Measurements from ENCODE around the gene PACSIN1.
A peak's percentile ranks its signal among the peaks of the same experiment; 100 is the strongest.

PACSIN1 gene, protein sequence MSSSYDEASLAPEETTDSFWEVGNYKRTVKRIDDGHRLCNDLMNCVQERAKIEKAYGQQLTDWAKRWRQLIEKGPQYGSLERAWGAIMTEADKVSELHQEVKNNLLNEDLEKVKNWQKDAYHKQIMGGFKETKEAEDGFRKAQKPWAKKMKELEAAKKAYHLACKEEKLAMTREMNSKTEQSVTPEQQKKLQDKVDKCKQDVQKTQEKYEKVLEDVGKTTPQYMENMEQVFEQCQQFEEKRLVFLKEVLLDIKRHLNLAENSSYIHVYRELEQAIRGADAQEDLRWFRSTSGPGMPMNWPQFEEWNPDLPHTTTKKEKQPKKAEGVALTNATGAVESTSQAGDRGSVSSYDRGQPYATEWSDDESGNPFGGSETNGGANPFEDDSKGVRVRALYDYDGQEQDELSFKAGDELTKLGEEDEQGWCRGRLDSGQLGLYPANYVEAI

DNA sequence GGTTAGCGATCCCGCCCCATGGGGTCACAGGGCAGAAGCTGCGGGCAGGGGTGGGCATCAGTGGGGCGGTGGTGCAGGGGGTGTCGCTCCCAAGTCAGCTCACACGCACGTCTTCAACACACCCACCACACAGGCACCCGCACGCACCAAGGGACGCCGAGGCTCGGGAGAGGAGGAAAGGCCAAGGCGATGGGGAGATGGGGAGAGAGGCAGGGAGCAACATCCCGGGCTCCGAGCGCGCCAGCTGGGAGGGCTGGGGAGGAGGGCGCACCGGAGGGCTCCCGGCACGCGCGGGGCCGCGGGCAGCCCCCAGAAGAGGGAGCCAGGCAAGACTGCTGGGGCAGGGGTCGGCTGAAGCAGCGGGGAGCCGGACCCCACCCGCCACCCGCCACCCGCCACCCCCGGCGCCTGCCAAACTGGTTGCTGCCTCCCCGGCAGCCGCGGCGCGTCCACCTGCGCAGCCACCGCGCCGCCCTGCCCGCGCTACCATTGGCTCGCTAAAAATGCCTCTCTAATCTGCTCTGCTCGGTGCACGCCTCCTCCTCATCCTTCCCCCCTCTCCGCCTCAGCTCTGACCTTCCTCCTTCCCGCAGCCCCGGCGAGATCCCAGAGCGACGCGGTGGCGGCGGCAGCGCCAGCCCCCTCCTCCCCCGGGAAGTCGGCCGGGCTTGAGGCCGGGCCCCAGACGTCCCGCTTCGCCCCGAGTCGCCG, at the start of gene PACSIN1:
Gene PACSIN1, plus strand, starts transcription at position 546 of the 711 bp plus-strand sequence. CDS start 60,230 bp downstream, outside the sequence.
- Histone ChIP-seq H3K4me3 (no peak within 1 kb of the TSS), H3K36me3 (ENCODE audit: insufficient read depth, low read length) (no peaks in the 10 kb centered on the region), H3K27ac (no peak within 1 kb of the TSS), H3K9me3 (ENCODE audit: low read depth, low read length) (no peaks in the 10 kb centered on the region), H3K9ac (ENCODE audit: insufficient read length) (no peak within 1 kb of the TSS)
- no peak for DNase-seq (ENCODE audit: low read depth, low spot score)
- TF ChIP-seq FOXP2 (optimal IDR thresholded peaks at IDR 0.05; ENCODE audit: control extremely low read depth, extremely low read length, insufficient read depth), result no peak
- no peak for TF ChIP-seq EZH2 (IDR thresholded peaks at IDR 0.05)
- no peak for TF ChIP-seq POLR2AphosphoS5 (IDR thresholded peaks at IDR 0.05; ENCODE audit: borderline replicate concordance, low read depth, low read length)

DNA sequence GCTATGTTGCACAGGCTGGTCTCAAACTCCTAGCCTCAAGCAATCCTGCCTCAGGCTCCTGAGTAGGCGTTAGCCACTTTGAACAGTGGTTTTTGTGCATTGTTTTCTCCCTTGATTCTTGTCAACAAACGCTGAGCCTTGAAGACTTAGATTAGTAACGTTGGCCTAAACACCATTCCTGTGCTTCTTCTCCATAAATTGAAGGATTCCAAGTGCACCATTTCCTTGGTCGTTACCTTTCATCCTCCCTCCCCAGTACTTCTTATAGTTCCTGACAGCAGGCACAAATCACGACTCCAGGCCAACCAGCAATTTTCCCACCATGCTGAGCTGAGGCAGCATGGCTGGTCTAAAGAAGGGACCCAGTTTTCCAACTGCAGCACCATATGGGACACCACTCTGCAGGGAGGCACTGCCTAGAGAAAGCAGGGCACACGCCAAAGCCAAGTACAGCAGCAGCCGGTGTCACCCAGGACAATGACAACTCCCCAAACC, 49.0 kb upstream of the PACSIN1 start:
- Histone ChIP-seq H3K4me3 (no peak overlapping the region), H3K27ac (peak overlapping the region; percentile 67; the same call in 1 of the 2 replicates), H3K36me3 (ENCODE audit: insufficient read depth, low read length) (peaks cover 65% of the 10 kb centered on the region), H3K9ac (ENCODE audit: insufficient read length) (no peak overlapping the region), H3K9me3 (ENCODE audit: low read depth, low read length) (no peaks in the 10 kb centered on the region)
- no peak for DNase-seq (ENCODE audit: low read depth, low spot score)
- TF ChIP-seq POLR2AphosphoS5 (IDR thresholded peaks at IDR 0.05; ENCODE audit: borderline replicate concordance, low read depth, low read length), result peak; percentile 22; the same call in 1 of the 2 replicates
- no peak for TF ChIP-seq EZH2 (IDR thresholded peaks at IDR 0.05)

DNA sequence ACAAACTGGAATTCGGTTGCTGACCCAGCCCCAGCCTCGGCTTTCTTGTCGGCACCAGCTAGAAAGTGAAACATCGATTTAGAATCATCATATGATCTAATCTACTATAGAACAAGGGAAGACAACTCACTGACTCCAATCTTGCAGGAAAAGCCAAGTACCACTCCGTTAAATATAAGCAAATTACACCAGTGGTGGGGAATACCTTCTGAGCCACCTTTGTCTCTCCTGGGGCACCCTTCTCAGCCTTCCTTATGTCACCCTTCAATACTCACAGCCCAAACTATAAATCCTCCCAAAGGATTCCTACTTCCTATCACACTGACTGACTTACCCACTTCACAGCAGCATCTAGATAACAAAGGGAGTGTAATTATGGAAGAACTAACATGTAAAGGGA, 47.5 kb upstream of the PACSIN1 start:
- no peak for DNase-seq (ENCODE audit: low read depth, low spot score)
- TF ChIP-seq FOXP2 (optimal IDR thresholded peaks at IDR 0.05; ENCODE audit: control extremely low read depth, extremely low read length, insufficient read depth), result no peak
- TF ChIP-seq POLR2AphosphoS5 (IDR thresholded peaks at IDR 0.05; ENCODE audit: borderline replicate concordance, low read depth, low read length), result no peak; the same call in 1 of the 2 replicates
- no peak for TF ChIP-seq EZH2 (IDR thresholded peaks at IDR 0.05)
- H3K27ac ChIP-seq, result peak overlapping the region; percentile 61; the same call in 1 of the 2 replicates
- H3K4me3 ChIP-seq, result no peak overlapping the region
- peaks cover 79% of the 10 kb centered on the region for H3K36me3 ChIP-seq (ENCODE audit: insufficient read depth, low read length)
- no peak overlapping the region for H3K9ac ChIP-seq (ENCODE audit: insufficient read length)
- no peaks in the 10 kb centered on the region for H3K9me3 ChIP-seq (ENCODE audit: low read depth, low read length)

DNA sequence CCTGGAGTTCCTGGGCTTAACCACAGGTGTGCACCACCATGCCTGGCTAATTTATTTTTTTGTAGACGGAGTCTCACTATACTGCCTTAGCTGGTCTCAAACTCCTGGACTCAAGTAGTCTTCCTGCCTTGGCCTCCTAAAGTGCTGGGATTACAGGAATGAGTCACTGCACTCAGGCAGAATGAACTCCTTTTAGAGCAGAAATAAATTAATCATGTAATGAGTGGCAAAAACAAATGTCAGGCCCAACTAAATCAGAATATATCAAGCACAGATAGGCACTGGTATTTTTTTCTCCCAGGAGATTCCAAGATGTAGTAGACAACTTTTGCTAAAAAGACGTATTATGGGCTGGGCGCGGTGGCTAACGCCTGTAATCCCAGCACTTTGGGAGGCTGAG, 42.6 kb upstream of the PACSIN1 start:
- H3K9me3 ChIP-seq (ENCODE audit: low read depth, low read length), result no peaks in the 10 kb centered on the region
- H3K36me3 ChIP-seq (ENCODE audit: insufficient read depth, low read length), result peaks cover 71% of the 10 kb centered on the region
- peak overlapping the region; percentile 96; the same call in 1 of the 2 replicates for H3K4me3 ChIP-seq
- TF ChIP-seq EZH2 (IDR thresholded peaks at IDR 0.05), result no peak
- no peak for TF ChIP-seq FOXP2 (optimal IDR thresholded peaks at IDR 0.05; ENCODE audit: control extremely low read depth, extremely low read length, insufficient read depth)
- TF ChIP-seq POLR2AphosphoS5 (IDR thresholded peaks at IDR 0.05; ENCODE audit: borderline replicate concordance, low read depth, low read length), result no peak; the same call in 1 of the 2 replicates
- peak overlapping the region; percentile 44 for H3K27ac ChIP-seq
- peak overlapping the region; percentile 98 for H3K9ac ChIP-seq (ENCODE audit: insufficient read length)
- DNase-seq (ENCODE audit: low read depth, low spot score), result no peak

DNA sequence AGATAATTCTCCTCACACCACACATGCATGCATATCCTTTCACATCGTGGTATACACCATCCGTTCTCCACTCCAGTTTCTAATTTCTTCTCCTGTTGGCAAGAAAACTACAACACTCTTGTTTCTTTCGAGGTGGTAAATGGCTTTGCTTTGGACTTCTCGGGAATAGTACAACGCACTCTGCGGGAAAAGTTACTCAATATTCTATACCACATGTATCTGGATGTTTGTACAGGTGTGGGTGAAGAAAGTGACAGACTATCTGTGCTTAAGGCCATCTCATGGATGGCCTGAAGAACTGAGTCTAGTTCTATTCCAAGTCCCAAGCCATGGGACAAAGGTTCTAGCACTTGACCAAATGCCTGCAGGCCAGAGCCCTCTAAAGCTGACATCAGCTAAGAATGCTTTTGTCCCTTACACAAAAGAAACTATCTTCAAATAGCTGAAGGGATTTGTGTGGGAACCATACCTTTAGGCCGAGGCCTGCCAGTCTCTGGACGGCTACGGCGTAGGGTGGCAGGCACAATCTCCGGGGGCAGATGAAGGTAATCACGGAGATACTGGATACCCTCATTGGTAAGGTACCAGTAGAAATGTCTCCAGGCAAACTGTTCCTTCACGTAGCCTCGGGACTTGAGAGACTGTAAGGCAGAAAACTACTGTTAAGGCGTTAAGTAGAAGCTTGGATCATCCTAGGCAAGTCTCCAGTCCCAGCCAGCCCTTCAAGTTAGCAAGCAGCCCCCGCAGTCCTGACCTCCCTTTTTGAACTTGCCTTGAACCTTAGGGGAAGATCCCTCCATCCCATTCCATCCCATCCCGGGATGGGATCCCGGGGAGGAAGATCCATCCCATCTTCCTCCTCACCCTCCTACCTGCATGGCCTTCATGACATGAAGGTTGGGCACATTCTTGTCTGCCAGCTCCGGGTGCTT, 41.4 kb upstream of the PACSIN1 start:
- Histone ChIP-seq H3K4me3 (peak overlapping the region; percentile 96), H3K27ac (peak overlapping the region; percentile 94), H3K9ac (ENCODE audit: insufficient read length) (peak overlapping the region; percentile 98), H3K9me3 (ENCODE audit: low read depth, low read length) (no peaks in the 10 kb centered on the region), H3K36me3 (ENCODE audit: insufficient read depth, low read length) (peaks cover 59% of the 10 kb centered on the region)
- DNase-seq (ENCODE audit: low read depth, low spot score), result no peak
- TF ChIP-seq FOXP2 (optimal IDR thresholded peaks at IDR 0.05; ENCODE audit: control extremely low read depth, extremely low read length, insufficient read depth) (no peak), EZH2 (IDR thresholded peaks at IDR 0.05) (no peak), POLR2AphosphoS5 (IDR thresholded peaks at IDR 0.05; ENCODE audit: borderline replicate concordance, low read depth, low read length) (no peak)

DNA sequence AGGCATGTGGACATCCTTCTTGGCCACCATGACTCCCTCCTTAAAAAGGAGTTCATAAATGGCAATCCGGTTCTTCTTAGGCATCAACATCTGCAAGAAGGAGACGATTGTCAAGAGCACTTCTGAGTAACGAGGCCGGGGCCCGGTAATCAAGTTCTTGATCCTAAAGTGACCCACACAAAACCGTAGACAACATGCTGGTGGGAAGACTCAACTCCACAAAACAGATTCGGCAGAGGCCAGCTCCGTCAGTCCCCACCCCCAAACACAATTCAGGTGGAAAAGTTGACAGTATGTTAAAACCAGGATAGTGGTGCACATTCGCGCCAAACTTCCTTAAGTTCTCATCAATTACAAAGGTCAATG, 40.8 kb upstream of the PACSIN1 start:
- Histone ChIP-seq H3K4me3 (peak overlapping the region; percentile 96), H3K9ac (ENCODE audit: insufficient read length) (peak overlapping the region; percentile 98), H3K9me3 (ENCODE audit: low read depth, low read length) (no peaks in the 10 kb centered on the region), H3K27ac (peak overlapping the region; percentile 94), H3K36me3 (ENCODE audit: insufficient read depth, low read length) (peaks cover 53% of the 10 kb centered on the region)
- no peak for DNase-seq (ENCODE audit: low read depth, low spot score)
- TF ChIP-seq POLR2AphosphoS5 (IDR thresholded peaks at IDR 0.05; ENCODE audit: borderline replicate concordance, low read depth, low read length) (no peak), EZH2 (IDR thresholded peaks at IDR 0.05) (no peak), FOXP2 (optimal IDR thresholded peaks at IDR 0.05; ENCODE audit: control extremely low read depth, extremely low read length, insufficient read depth) (no peak)

DNA sequence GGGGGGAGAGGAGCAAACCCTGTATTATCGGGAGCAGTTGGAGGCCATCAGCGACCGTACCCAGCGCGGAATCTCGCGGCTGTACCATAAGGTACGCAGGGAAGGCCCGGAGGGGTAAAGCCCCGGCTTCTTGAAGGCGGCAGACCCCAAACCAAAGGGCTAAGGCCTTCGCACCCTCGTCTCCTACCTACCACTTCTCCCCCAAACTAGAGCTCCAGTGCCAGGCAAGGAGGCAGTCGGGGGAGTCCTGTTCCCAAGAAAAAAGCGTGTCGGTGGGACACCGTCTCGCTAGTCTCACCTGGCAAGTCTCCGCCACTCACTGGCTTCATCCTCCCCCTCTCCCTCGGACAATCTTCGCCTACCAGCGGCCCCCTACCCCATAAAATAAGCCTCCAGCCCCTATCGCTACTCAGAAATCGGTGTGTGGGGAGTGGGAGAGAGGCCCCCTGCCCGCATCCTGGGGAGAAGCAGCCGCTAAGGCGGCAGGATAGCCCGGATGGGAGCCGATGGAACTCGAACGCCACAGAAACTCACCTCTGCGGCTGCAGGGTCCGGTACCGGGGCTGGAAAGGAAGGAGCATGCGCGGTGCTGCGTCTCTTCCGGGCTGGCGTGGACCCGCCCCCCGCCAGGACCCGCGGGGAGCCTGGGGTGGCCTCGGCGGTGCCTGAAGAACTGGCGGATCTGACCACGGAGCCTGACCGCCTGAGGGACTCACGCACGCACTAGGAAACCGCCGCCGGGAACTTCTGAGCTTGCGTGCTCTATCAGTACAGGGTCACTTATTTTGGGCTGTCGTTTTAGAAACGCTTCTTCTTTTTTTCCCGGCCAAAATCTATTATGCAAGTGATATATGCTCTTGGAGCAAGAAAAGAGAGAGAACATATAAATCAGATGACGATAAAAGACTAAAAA, 40.1 kb upstream of the PACSIN1 start, which contains the start of gene RPS10:
Gene RPS10, minus strand, starts transcription at position 572 of the 913 bp plus-strand sequence. CDS start 848 bp downstream, outside the sequence.
- peak; percentile 52 for DNase-seq (ENCODE audit: low read depth, low spot score)
- Histone ChIP-seq H3K9me3 (ENCODE audit: low read depth, low read length) (no peaks in the 10 kb centered on the region), H3K9ac (ENCODE audit: insufficient read length) (peak within 1 kb of the TSS; percentile 98), H3K4me3 (peak within 1 kb of the TSS; percentile 96), H3K36me3 (ENCODE audit: insufficient read depth, low read length) (peaks cover 46% of the 10 kb centered on the region), H3K27ac (peak within 1 kb of the TSS; percentile 94)
- TF ChIP-seq EZH2 (IDR thresholded peaks at IDR 0.05) (no peak), POLR2AphosphoS5 (IDR thresholded peaks at IDR 0.05; ENCODE audit: borderline replicate concordance, low read depth, low read length) (peak; percentile 97), FOXP2 (optimal IDR thresholded peaks at IDR 0.05; ENCODE audit: control extremely low read depth, extremely low read length, insufficient read depth) (no peak)

Measured in SK-N-MC (cell line).